Ovary (tissue), 9 donors: ENCODE measurements around the gene TPST1. TPM values are rescaled to one million over a fixed set of nuclear protein-coding genes. Genes with fewer than 3 reads are reported as not detected.

Experiments used
- DNase-seq, 5 donors: peaks; one replicate each; pipeline ENCODE4 v3.0.0-alpha.2; 2019 to 2020
- H3K27ac ChIP-seq, 2 donors: fragments of 200-600 bp; one replicate each; pipeline versions ENCODE4 v1.5.1 to v1.8.0; 2019 to 2022
- H3K27me3 ChIP-seq: fragments of 200-600 bp; one replicate; pipeline ENCODE4 v1.8.0; 2022
- H3K36me3 ChIP-seq: fragments of 200-600 bp; sonication (generic); one replicate; pipeline ENCODE4 v1.5.1; 2019
- H3K4me1 ChIP-seq: one replicate; pipeline ENCODE4 v1.8.1; 2013; ENCODE audit warnings: mild to moderate bottlenecking, moderate library complexity; ENCODE audit not compliant: insufficient read depth
- H3K4me3 ChIP-seq: fragments of 200-600 bp; sonication (generic); one replicate; pipeline ENCODE4 v1.5.1; 2017
- H3K9me3 ChIP-seq, 2 donors: fragments of 200-600 bp in 1 of 2; sonication (generic) in 1 of 2; one replicate each; pipeline versions ENCODE4 v1.5.1 to v1.8.1; 2013 to 2019; ENCODE audit warnings: mild to moderate bottlenecking in 1 of 2, moderate library complexity in 1 of 2
- EP300 ChIP-seq: sonication (generic); formaldehyde crosslinking; IDR thresholded peaks from one replicate; pipeline ENCODE4 v1.6.1; 2017; ENCODE audit warnings: antibody characterized with exemption
- POLR2A ChIP-seq: fragments of 450-650 bp; IDR thresholded peaks from one replicate; pipeline ENCODE4 v1.6.1; 2017; ENCODE audit warnings: antibody characterized with exemption, mild to moderate bottlenecking, moderate library complexity
- WGBS, 3 donors: extraction: QIAGEN DNeasy Blood & Tissue Kit in 1 of 3; methylation state at CpG; one replicate each; pipeline versions ENCODE4 v1.1.5 to v1.1.7; 2013 to 2017; 5-methylcytosine and 5-hydroxymethylcytosine counted together
- intact Hi-C, 4 donors: fragments of 100-400 bp; cut with DNase I; formaldehyde crosslinking; loops; one replicate each; pipeline versions ENCODE4 v1.11.0 to v1.15.1; 2022 to 2023
- polyA plus RNA-seq, 2 donors: library from polyadenylated mRNA; stranded (reverse); fragments of 200-250 nt in 1 of 2; fragments of 350-450 nt in 1 of 2; fragmentation: Illumina TruSeq in 1 of 2; extraction: RNeasy Lipid Tissue Mini Kit (QIAGEN cat#74804) in 1 of 2; gene quantifications; one replicate each; pipeline ENCODE4 v1.2.3, GENCODE V29; 2013 to 2014
- total RNA-seq, 7 donors: library from RNA; depleted of rRNA in 2 of 7; stranded (reverse); fragments of >200 nt in 2 of 7; fragmentation: NEBNext Ultra II Directional in 3 of 7; extraction: Animal tissue kit (Norgen Biotek cat#: 25700) in 3 of 7; gene quantifications; one replicate each; pipeline versions ENCODE4 v1.1.0 to v1.2.4, GENCODE V29; 2016 to 2023
- TF ChIP-seq, protein P1 (sequence below), 3 donors: fragments of 450-650 bp in 2 of 3; fragments of 200-600 bp in 1 of 3; IDR thresholded peaks; one replicate each; pipeline versions ENCODE4 v1.5.1 to v1.8.0; 2016 to 2022; ENCODE audit warnings: antibody characterized with exemption in 3 of 3, mild to moderate bottlenecking in 1 of 3
- donor health status: DM: no; HTN: no; CAD: no; lungs with moderate emphysema.
- donor health status: DM: no; HTN: no; CAD: no.
- donor health status: Bipolar disorder and iron deficiency.
- donor health status: DM: yes; HTN: yes; CAD: no.
- donor health status: DM: no; HTN: no; CAD: no.
- donor health status: DM: yes; HTN: yes; CAD: no.

TPST1 gene
- total and polyA plus RNA-seq, 9 donors: 18.9 to 42.6 (median 30.3) TPM

DNA sequence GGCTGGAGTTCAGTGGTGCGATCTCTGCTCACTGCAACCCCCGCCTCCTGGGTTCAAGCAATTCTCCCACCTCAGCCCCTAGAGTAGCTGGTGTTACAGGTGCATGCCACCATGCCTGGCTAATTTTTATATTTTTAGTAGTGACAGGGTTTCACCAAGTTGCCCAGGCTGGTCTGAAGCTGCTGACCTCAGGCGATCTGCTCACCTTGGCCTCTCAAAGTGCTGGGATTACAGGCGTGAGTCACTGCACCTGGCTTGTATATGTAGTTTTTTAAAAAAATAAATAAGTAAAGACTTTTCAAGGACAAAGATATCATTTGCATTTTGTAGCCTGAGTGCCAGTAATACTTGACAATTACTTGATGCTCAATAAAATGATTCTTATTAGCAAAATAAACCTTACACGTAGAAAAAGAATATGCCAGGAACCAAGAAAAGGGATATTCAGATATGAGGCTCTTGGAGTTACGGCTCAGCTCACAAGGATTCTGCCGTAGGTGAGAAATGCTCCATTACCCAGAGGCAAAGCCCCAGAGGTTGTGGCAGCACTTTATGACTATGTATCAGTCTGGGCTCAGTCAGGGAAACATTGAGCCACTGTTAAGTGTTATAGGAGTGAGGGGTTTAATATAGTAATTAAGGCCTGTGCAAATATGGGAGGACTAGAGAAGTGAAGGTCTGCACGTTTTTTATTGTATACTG is 98.5 kb downstream of the TPST1 start:
- intact Hi-C loops: no loop called here
- peaks cover 7% of the 10 kb centered on the region for H3K4me1 ChIP-seq
- WGBS, 3 donors: 79 to 88% (median 84%) methylated on average over 8 of the region's 8 CpGs
- no peaks in the 10 kb centered on the region for H3K27me3 ChIP-seq
- no peak overlapping the region for H3K4me3 ChIP-seq
- no peak overlapping the region for H3K27ac ChIP-seq
- H3K36me3 ChIP-seq: no peaks in the 10 kb centered on the region
- no peak for DNase-seq
- TF ChIP-seq EP300 (no peak), POLR2A (no peak)
- TF ChIP-seq, protein P1, sequence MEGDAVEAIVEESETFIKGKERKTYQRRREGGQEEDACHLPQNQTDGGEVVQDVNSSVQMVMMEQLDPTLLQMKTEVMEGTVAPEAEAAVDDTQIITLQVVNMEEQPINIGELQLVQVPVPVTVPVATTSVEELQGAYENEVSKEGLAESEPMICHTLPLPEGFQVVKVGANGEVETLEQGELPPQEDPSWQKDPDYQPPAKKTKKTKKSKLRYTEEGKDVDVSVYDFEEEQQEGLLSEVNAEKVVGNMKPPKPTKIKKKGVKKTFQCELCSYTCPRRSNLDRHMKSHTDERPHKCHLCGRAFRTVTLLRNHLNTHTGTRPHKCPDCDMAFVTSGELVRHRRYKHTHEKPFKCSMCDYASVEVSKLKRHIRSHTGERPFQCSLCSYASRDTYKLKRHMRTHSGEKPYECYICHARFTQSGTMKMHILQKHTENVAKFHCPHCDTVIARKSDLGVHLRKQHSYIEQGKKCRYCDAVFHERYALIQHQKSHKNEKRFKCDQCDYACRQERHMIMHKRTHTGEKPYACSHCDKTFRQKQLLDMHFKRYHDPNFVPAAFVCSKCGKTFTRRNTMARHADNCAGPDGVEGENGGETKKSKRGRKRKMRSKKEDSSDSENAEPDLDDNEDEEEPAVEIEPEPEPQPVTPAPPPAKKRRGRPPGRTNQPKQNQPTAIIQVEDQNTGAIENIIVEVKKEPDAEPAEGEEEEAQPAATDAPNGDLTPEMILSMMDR (IDR thresholded peaks at IDR 0.05): no peak
- H3K9me3 ChIP-seq: no peaks in the 10 kb centered on the region

DNA sequence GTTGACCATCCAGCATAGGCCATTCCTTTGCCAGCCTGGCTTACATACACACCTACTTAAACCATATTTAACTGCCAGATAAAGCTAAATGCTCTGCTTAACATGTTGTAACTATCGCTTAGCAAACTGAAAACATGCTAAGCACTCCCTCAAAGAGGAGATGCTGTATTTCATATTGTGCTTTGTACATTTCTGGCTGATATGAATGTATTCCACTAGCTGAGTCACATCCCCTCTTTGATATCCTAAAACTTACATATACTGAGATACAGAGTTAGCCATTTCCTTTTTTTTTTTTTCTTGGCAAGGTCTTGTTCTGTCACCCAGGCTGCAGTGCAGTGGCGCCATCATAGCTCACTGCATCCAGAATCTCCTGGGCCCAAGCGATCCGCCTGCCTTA is 99.4 kb downstream of the TPST1 start:
- peaks cover 7% of the 10 kb centered on the region for H3K4me1 ChIP-seq
- H3K4me3 ChIP-seq: no peak overlapping the region
- H3K27me3 ChIP-seq: no peaks in the 10 kb centered on the region
- intact Hi-C loops: no loop called here
- WGBS, 3 donors: 91 to 94% (median 92%) methylated on average over 4 of the region's 4 CpGs
- H3K9me3 ChIP-seq: no peaks in the 10 kb centered on the region
- TF ChIP-seq, protein P1 (IDR thresholded peaks at IDR 0.05): no peak
- TF ChIP-seq EP300 (no peak), POLR2A (no peak)
- no peaks in the 10 kb centered on the region for H3K36me3 ChIP-seq
- no peak for DNase-seq
- H3K27ac ChIP-seq: no peak overlapping the region

DNA sequence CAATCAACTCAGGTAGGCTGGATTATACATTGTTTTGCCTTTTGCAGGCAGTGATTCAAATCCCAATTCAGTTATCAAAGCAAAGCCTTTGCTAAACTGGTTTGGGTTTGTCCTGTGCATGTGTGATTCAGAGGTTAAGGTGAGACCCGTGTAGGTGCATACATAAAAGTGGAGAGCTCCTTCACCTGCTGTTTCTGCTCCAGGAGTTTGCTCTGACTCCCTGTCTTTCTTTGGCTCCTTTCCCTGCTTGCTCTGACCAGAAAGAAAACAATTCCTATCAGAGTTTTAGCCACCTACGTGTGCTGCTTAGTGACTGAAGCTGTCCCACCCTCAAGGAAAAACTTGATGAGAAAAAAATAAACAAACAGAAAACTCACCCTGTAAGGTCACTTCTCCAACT is 101.1 kb downstream of the TPST1 start:
- TF ChIP-seq EP300 (no peak), POLR2A (no peak)
- TF ChIP-seq, protein P1 (IDR thresholded peaks at IDR 0.05): no peak
- WGBS, 3 donors: 9 to 26% (median 15%) methylated on average over 2 of the region's 2 CpGs
- Histone ChIP-seq H3K36me3 (no peaks in the 10 kb centered on the region), H3K4me1 (peaks cover 10% of the 10 kb centered on the region), H3K27ac (no peak overlapping the region), H3K4me3 (no peak overlapping the region), H3K9me3 (no peaks in the 10 kb centered on the region), H3K27me3 (no peaks in the 10 kb centered on the region)
- intact Hi-C loops: no loop called here
- no peak for DNase-seq

DNA sequence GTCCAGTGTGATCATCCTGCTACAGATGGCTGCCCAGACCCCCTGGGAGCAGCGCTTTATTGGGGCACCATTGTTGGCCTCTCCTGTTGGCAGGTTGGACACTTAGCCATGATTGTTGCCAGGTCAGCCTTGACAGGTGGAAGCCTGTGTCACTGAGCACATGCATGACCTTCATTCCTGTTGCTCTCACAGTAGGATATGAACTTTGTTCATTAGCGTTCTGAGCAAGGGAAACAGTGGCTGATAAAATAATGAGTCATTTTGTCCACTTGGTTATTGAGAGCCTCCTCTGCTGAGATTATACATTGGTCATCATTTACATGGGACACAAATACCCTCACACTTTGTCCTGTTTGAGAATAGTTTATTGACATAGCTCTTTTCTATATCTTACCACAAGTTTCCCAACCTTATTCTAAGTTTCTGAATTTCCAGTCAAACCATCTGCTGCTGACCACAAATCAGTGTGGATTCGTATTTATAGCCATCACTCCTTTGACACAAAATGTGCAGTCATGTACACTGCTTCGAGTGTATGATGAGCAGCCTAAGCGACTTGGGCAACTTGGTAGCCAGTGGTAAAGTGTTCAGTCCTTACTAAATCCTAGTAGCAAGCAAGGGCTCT is 102.6 kb downstream of the TPST1 start:
- DNase-seq: peak in 2 of 5 donors; percentile 16 to 20
- no peaks in the 10 kb centered on the region for H3K27me3 ChIP-seq
- H3K4me1 ChIP-seq: peaks cover 7% of the 10 kb centered on the region
- intact Hi-C loops: no loop called here
- H3K27ac ChIP-seq: no peak overlapping the region
- no peak overlapping the region for H3K4me3 ChIP-seq
- no peaks in the 10 kb centered on the region for H3K9me3 ChIP-seq
- TF ChIP-seq POLR2A (no peak), EP300 (no peak)
- TF ChIP-seq, protein P1 (IDR thresholded peaks at IDR 0.05): no peak
- 74 to 81% (median 77%) methylated on average over 5 of the region's 5 CpGs for WGBS, 3 donors
- no peaks in the 10 kb centered on the region for H3K36me3 ChIP-seq
